OCI-LY7 (cell line): Measurements from ENCODE around the gene ANKRD13A. TPM values are rescaled to one million over a fixed set of nuclear protein-coding genes. Genes with fewer than 3 reads are reported as not detected.

Source experiments
- BruUV-seq: library from RNA; stranded (reverse); fragments of 400-500 nt; replicated peaks from 2 replicates; lab custom pipeline; 2021; lab: Mats Ljungman, UMichigan
- CTCF ChIA-PET: fragments of 300-600 bp; sonication (Branson Sonifier 250); formaldehyde crosslinking; loops from one replicate; lab custom pipeline; 2022; ENCODE audit warnings: antibody characterized with exemption; ENCODE audit not compliant: unreplicated experiment; lab: Charles Lee
- POLR2A ChIA-PET: fragments of 300-600 bp; sonication (Branson Sonifier 250); formaldehyde crosslinking; loops from one replicate; lab custom pipeline; 2022; ENCODE audit warnings: antibody characterized with exemption; lab: Charles Lee
- DNase-seq: peaks from one replicate; pipeline ENCODE4 v3.0.0-alpha.2; 2015; ENCODE audit warnings: low spot score
- H2AFZ ChIP-seq: fragments of 200-600 bp; sonication (generic), shearing (Covaris generic); 2 replicates; pipeline ENCODE4 v1.6.1; 2014; ENCODE audit warnings: mild to moderate bottlenecking, antibody characterized with exemption, low read length, moderate library complexity
- H3K27ac ChIP-seq: fragments of 200-600 bp; sonication (generic); 2 replicates; pipeline ENCODE4 v1.5.1; 2014; ENCODE audit warnings: mixed run types, low read depth, mild to moderate bottlenecking, moderate library complexity, low read length, inconsistent platforms; ENCODE audit not compliant: poor library complexity, severe bottlenecking
- H3K36me3 ChIP-seq: fragments of 200-600 bp; sonication (generic); 2 replicates; pipeline ENCODE4 v1.6.1; 2014; ENCODE audit warnings: mild to moderate bottlenecking, antibody characterized with exemption, low read length, moderate library complexity, mixed read lengths; ENCODE audit not compliant: insufficient read depth
- H3K4me1 ChIP-seq: fragments of 200-600 bp; sonication (generic); 2 replicates; pipeline ENCODE4 v1.5.1; 2014; ENCODE audit warnings: mild to moderate bottlenecking, low read length; ENCODE audit not compliant: insufficient read depth, poor library complexity, severe bottlenecking
- H3K4me2 ChIP-seq: fragments of 200-600 bp; sonication (generic); 2 replicates; pipeline ENCODE4 v1.6.1; 2014; ENCODE audit warnings: mild to moderate bottlenecking, low read length
- H3K4me3 ChIP-seq: fragments of 200-600 bp; sonication (generic); 2 replicates; pipeline ENCODE4 v1.5.1; 2014; ENCODE audit warnings: mild to moderate bottlenecking, low read depth, low read length; ENCODE audit not compliant: poor library complexity, severe bottlenecking
- H3K79me2 ChIP-seq: fragments of 200-600 bp; sonication (generic); 2 replicates; pipeline ENCODE4 v1.6.1; 2016; ENCODE audit warnings: low read depth, mild to moderate bottlenecking, low read length, moderate library complexity, mixed read lengths; ENCODE audit not compliant: insufficient read depth
- H3K9me2 ChIP-seq: fragments of 200-600 bp; sonication (generic); 2 replicates; pipeline ENCODE4 v1.6.1; 2016; ENCODE audit warnings: mild to moderate bottlenecking, low read length, mixed read lengths; ENCODE audit not compliant: insufficient read depth
- H3K9me3 ChIP-seq: fragments of 200-600 bp; sonication (generic); 2 replicates; pipeline ENCODE4 v1.6.1; 2014; ENCODE audit warnings: mild to moderate bottlenecking, mixed run types, low read length, mixed read lengths
- H4K20me1 ChIP-seq: fragments of 200-600 bp; sonication (generic); 2 replicates; pipeline ENCODE4 v1.6.1; 2014; ENCODE audit warnings: mild to moderate bottlenecking, antibody characterized with exemption, low read length, moderate library complexity, mixed read lengths; ENCODE audit not compliant: insufficient read depth
- EZH2phosphoT487 ChIP-seq: fragments of 200-600 bp; sonication (generic); IDR thresholded peaks from 2 replicates; pipeline ENCODE4 v1.6.1; 2018; ENCODE audit warnings: low read depth, borderline replicate concordance, mild to moderate bottlenecking, mixed run types, antibody characterized with exemption, low read length, moderate library complexity, mixed read lengths
- intact Hi-C: fragments of 100-400 bp; cut with micrococcal nuclease; formaldehyde crosslinking; loops from one replicate; pipeline ENCODE4 v1.10.0; 2022; ENCODE audit not compliant: unreplicated experiment
- total RNA-seq, 2 experiments: library from RNA; depleted of rRNA in 1 of 2; stranded (reverse); fragments of >200 nt in 1 of 2; shearing (Covaris generic) in 1 of 2; gene quantifications; 2 replicates each; pipeline ENCODE4 v1.2.3, GENCODE V29; 2014 to 2022
- TF ChIP-seq, protein P1 (sequence below): fragments of 200-600 bp; sonication (generic); conservative IDR thresholded peaks from 2 replicates; pipeline ENCODE4 v1.5.1; 2014; ENCODE audit warnings: mild to moderate bottlenecking, antibody characterized with exemption, low read length, moderate library complexity, mixed read lengths

Gene ANKRD13A
- total RNA-seq, 2 experiments from 2014 or later: 140 to 216 TPM

DNA sequence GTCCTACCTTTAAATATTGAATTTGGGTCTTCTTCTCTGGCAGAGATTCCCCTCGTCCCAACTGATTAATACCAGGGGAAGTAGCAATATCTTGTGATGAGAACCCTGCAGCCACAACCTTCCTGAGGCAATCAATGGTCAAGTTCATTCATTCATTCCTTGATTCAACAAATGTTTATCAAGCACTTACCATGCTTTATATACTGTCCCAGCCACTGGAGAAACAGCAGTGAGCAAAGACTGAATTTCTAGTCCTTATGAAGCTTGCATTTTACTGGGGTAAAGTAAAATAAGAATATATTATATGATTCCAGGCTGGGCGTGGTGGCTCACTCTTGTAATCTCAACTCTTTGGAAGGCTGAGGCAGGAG lies 2.8 kb upstream of the ANKRD13A start:
- TF ChIP-seq, protein P1, sequence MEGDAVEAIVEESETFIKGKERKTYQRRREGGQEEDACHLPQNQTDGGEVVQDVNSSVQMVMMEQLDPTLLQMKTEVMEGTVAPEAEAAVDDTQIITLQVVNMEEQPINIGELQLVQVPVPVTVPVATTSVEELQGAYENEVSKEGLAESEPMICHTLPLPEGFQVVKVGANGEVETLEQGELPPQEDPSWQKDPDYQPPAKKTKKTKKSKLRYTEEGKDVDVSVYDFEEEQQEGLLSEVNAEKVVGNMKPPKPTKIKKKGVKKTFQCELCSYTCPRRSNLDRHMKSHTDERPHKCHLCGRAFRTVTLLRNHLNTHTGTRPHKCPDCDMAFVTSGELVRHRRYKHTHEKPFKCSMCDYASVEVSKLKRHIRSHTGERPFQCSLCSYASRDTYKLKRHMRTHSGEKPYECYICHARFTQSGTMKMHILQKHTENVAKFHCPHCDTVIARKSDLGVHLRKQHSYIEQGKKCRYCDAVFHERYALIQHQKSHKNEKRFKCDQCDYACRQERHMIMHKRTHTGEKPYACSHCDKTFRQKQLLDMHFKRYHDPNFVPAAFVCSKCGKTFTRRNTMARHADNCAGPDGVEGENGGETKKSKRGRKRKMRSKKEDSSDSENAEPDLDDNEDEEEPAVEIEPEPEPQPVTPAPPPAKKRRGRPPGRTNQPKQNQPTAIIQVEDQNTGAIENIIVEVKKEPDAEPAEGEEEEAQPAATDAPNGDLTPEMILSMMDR: no peak
- TF ChIP-seq EZH2phosphoT487: no peak
- no TSS peak for BruUV-seq
- H3K4me2 ChIP-seq: peak overlapping the region; percentile 91
- H3K9me3 ChIP-seq: no peaks in the 10 kb centered on the region
- ChIA-PET POLR2A (interaction anchor here (1.0 to 1.5 kb wide), 3 partner anchors 9 to 286 kb away, joined by 3 to 5 read pairs (median 4); no protein-coding TSS in a partner anchor), CTCF (no interaction called here)
- H3K4me3 ChIP-seq: peak overlapping the region; percentile 80
- no peak for DNase-seq
- peaks cover 71% of the 10 kb centered on the region for H3K79me2 ChIP-seq
- intact Hi-C loops: loop anchor here (2.0 kb wide), 1 partner anchor 286 kb away; no protein-coding TSS in a partner anchor
- peaks cover 18% of the 10 kb centered on the region; the same call in 1 of the 2 replicates for H4K20me1 ChIP-seq
- peaks cover 30% of the 10 kb centered on the region for H3K36me3 ChIP-seq
- peaks cover 43% of the 10 kb centered on the region for H3K4me1 ChIP-seq
- H3K27ac ChIP-seq: peak overlapping the region; percentile 92
- H2AFZ ChIP-seq: peak overlapping the region; percentile 54
- H3K9me2 ChIP-seq: no peaks in the 10 kb centered on the region

DNA sequence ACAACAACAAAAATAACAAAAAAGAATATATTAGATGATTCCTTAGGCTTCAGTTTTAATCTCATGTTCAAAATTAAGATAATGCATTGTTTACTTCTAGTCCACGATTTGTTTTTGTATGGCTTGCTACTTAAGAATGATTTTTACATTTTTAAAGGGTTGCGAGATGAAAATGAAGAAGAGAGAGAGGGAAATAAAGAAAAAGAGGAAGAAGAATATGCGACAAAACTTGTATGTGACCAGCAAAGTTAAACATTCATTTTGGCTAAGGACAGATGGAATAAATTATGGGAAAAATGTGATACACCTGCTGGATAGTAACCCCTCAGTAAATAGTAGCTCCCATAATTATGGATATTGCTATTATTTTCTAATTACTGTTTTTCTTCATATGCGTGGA lies 1.8 kb upstream of the ANKRD13A start:
- H2AFZ ChIP-seq: peak overlapping the region; percentile 58; the same call in 1 of the 2 replicates
- ChIA-PET CTCF (no interaction called here), POLR2A (interaction anchor here (0.8 to 3.5 kb wide), 3 partner anchors 14 to 285 kb away, joined by 3 to 48 read pairs (median 3); no protein-coding TSS in a partner anchor)
- no peak for TF ChIP-seq EZH2phosphoT487
- TF ChIP-seq, protein P1: no peak
- H3K4me2 ChIP-seq: peak overlapping the region; percentile 91
- H4K20me1 ChIP-seq: peaks cover 15% of the 10 kb centered on the region; the same call in 1 of the 2 replicates
- no peaks in the 10 kb centered on the region for H3K9me2 ChIP-seq
- H3K27ac ChIP-seq: peak overlapping the region; percentile 92
- peaks cover 71% of the 10 kb centered on the region for H3K79me2 ChIP-seq
- H3K4me3 ChIP-seq: peak overlapping the region; percentile 96
- H3K9me3 ChIP-seq: no peaks in the 10 kb centered on the region
- intact Hi-C loops: loop anchor here (2.0 kb wide), 1 partner anchor 285 kb away; no protein-coding TSS in a partner anchor
- BruUV-seq: no TSS peak
- H3K36me3 ChIP-seq: peaks cover 26% of the 10 kb centered on the region
- peaks cover 52% of the 10 kb centered on the region for H3K4me1 ChIP-seq
- DNase-seq: no peak
